Lung (tissue), 12 donors: ENCODE data around the gene POC1A. TPM values are rescaled to one million over a fixed set of nuclear protein-coding genes. Genes with fewer than 3 reads are reported as not detected.

Source experiments
- ATAC-seq: fragments of 200-7000 bp; cut with Tn5 transposase; one replicate; pipeline ENCODE4 v1.9.1; 2020; ENCODE audit warnings: moderate number of reproducible peaks; ENCODE audit not compliant: insufficient read depth, low FRiP score
- DNase-seq, 3 donors: peaks; one replicate each; pipeline ENCODE4 v3.0.0-alpha.2; 2013 to 2017
- H3K27ac ChIP-seq, 2 donors: one replicate each; pipeline ENCODE4 v1.5.1; 2013; ENCODE audit warnings: mild to moderate bottlenecking in 2 of 2, moderate library complexity in 2 of 2, control low read depth in 1 of 2, inconsistent platforms in 1 of 2, low read depth in 1 of 2, low read length in 1 of 2
- H3K27me3 ChIP-seq, 3 donors: one replicate each; pipeline ENCODE4 v1.5.1; 2013; ENCODE audit warnings: low read length in 2 of 3; ENCODE audit not compliant: control insufficient read depth in 3 of 3, insufficient read depth in 3 of 3
- H3K36me3 ChIP-seq, 4 donors: one replicate each; pipeline ENCODE4 v1.5.1; 2013; ENCODE audit warnings: low read length in 4 of 4, mild to moderate bottlenecking in 1 of 4, moderate library complexity in 1 of 4; ENCODE audit not compliant: control insufficient read depth in 4 of 4, insufficient read depth in 4 of 4
- H3K4me1 ChIP-seq, 5 donors: one replicate each; pipeline ENCODE4 v1.5.1; 2013; ENCODE audit warnings: low read length in 5 of 5, mild to moderate bottlenecking in 2 of 5, moderate library complexity in 1 of 5; ENCODE audit not compliant: control insufficient read depth in 5 of 5, insufficient read depth in 5 of 5
- H3K4me3 ChIP-seq: one replicate; pipeline ENCODE4 v1.5.1; 2013; ENCODE audit warnings: mild to moderate bottlenecking, control low read depth, moderate library complexity
- H3K9ac ChIP-seq, 2 donors: one replicate each; pipeline ENCODE4 v1.5.1; 2013; ENCODE audit warnings: low read length in 2 of 2, control low read depth in 1 of 2; ENCODE audit not compliant: insufficient read depth in 1 of 2
- H3K9me3 ChIP-seq, 4 donors: one replicate each; pipeline ENCODE4 v1.5.1; 2013; ENCODE audit warnings: low read length in 3 of 4, mild to moderate bottlenecking in 1 of 4, moderate library complexity in 1 of 4; ENCODE audit not compliant: control insufficient read depth in 4 of 4, insufficient read depth in 3 of 4
- WGBS, 2 donors: extraction: QIAGEN DNeasy Blood & Tissue Kit; methylation state at CpG; one replicate each; pipeline ENCODE4 v1.1.7; 2013; 5-methylcytosine and 5-hydroxymethylcytosine counted together
- polyA plus RNA-seq, 2 donors: library from polyadenylated mRNA; stranded (reverse); fragments of 200-250 nt; gene quantifications; one replicate each; pipeline ENCODE4 v1.2.1, GENCODE V29; 2013
- total RNA-seq, 2 donors: library from RNA; depleted of rRNA in 1 of 2; stranded (reverse); fragments of >200 nt in 1 of 2; gene quantifications; one replicate each; pipeline ENCODE4 v1.2.1, GENCODE V29; 2014 to 2021
- TF ChIP-seq, protein P1 (sequence below): IDR thresholded peaks from 2 replicates; pipeline ENCODE4 v1.5.1; 2012; ENCODE audit warnings: mild to moderate bottlenecking; ENCODE audit errors: control extremely low read depth, extremely low read depth
- donor health status: control.
- donor health status: control.
- donor health status: Bipolar disorder and iron deficiency.
- donor health status: healthy.
- donor health status: DM: yes; HTN: yes; CAD: no.

Gene POC1A
- total and polyA plus RNA-seq, 4 donors, result 2.3 to 5.4 (median 4.0) TPM

- TF ChIP-seq, protein P1, sequence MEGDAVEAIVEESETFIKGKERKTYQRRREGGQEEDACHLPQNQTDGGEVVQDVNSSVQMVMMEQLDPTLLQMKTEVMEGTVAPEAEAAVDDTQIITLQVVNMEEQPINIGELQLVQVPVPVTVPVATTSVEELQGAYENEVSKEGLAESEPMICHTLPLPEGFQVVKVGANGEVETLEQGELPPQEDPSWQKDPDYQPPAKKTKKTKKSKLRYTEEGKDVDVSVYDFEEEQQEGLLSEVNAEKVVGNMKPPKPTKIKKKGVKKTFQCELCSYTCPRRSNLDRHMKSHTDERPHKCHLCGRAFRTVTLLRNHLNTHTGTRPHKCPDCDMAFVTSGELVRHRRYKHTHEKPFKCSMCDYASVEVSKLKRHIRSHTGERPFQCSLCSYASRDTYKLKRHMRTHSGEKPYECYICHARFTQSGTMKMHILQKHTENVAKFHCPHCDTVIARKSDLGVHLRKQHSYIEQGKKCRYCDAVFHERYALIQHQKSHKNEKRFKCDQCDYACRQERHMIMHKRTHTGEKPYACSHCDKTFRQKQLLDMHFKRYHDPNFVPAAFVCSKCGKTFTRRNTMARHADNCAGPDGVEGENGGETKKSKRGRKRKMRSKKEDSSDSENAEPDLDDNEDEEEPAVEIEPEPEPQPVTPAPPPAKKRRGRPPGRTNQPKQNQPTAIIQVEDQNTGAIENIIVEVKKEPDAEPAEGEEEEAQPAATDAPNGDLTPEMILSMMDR, result no peak
- Histone ChIP-seq H3K9me3 (no peaks in the 10 kb centered on the region), H3K9ac (no peak overlapping the region), H3K27me3 (no peaks in the 10 kb centered on the region), H3K27ac (no peak overlapping the region), H3K4me3 (no peak overlapping the region), H3K36me3 (no peaks in the 10 kb centered on the region), H3K4me1 (peaks cover 0 to 22% (median 9%) of the 10 kb centered on the region in 5 donors)
- no peak for ATAC-seq
- DNase-seq, result no peak
- 97 to 98% methylated on average over 4 of the region's 4 CpGs for WGBS, 2 donors
Measured at GRCh38 chr3:52037291-52037690, 116.9 kb downstream of the POC1A start.

GRCh38 chr3:52036829-52037228 is 117.4 kb downstream of the POC1A start:
- H3K4me1 ChIP-seq, result peaks cover 0 to 22% (median 8%) of the 10 kb centered on the region in 5 donors
- ATAC-seq (no peak), DNase-seq (no peak)
- H3K36me3 ChIP-seq, result no peaks in the 10 kb centered on the region
- H3K4me3 ChIP-seq, result no peak overlapping the region
- no peaks in the 10 kb centered on the region for H3K27me3 ChIP-seq
- H3K9ac ChIP-seq, result no peak overlapping the region
- no peaks in the 10 kb centered on the region for H3K9me3 ChIP-seq
- 48 to 66% methylated on average over 5 of the region's 5 CpGs for WGBS, 2 donors
- TF ChIP-seq, protein P1, result no peak
- no peak overlapping the region for H3K27ac ChIP-seq

- H3K4me3 ChIP-seq, result no peak overlapping the region
- no peaks in the 10 kb centered on the region for H3K27me3 ChIP-seq
- H3K4me1 ChIP-seq, result peaks cover 0 to 21% (median 7%) of the 10 kb centered on the region in 5 donors
- no peak overlapping the region for H3K9ac ChIP-seq
- DNase-seq (no peak), ATAC-seq (no peak)
- 92% methylated on average over 5 of the region's 5 CpGs for WGBS, 2 donors
- no peaks in the 10 kb centered on the region for H3K9me3 ChIP-seq
- H3K27ac ChIP-seq, result no peak overlapping the region
- H3K36me3 ChIP-seq, result no peaks in the 10 kb centered on the region
- TF ChIP-seq, protein P1, result no peak
Measured at GRCh38 chr3:52036222-52036694, 118.0 kb downstream of the POC1A start.

- Histone ChIP-seq H3K4me1 (peaks cover 0 to 6% (median under 1%) of the 10 kb centered on the region in 5 donors), H3K9ac (no peak overlapping the region), H3K27ac (no peak overlapping the region), H3K27me3 (no peaks in the 10 kb centered on the region), H3K9me3 (no peaks in the 10 kb centered on the region), H3K4me3 (no peak overlapping the region), H3K36me3 (no peaks in the 10 kb centered on the region)
- ATAC-seq, result no peak
- TF ChIP-seq, protein P1, result no peak
- 93 to 96% methylated on average over 3 of the region's 3 CpGs for whole genome bisulfite sequencing, 2 donors
- DNase-seq, result no peak
Measured at GRCh38 chr3:52034651-52035050, 119.6 kb downstream of the POC1A start.
